GM20000 (cell line): ENCODE results near the gene EPHA3.

Source experiments
- DNase-seq: peaks from one replicate; pipeline ENCODE4 v3.0.0; 2012; ENCODE audit warnings: low spot score
- CTCF ChIP-seq: IDR thresholded peaks from 2 replicates; pipeline ENCODE4 v1.5.1; 2012; ENCODE audit warnings: mild to moderate bottlenecking, control low read depth; ENCODE audit errors: extremely low read depth, missing control alignments

EPHA3 gene

GRCh38 chr3:89395456-89395855, 288.0 kb downstream of the EPHA3 start:
- no peak for TF ChIP-seq CTCF
- DNase-seq: no peak

- no peak for TF ChIP-seq CTCF
- DNase-seq: no peak
These were observed 288.6 kb downstream of the EPHA3 start for GRCh38 chr3:89395996-89396395.

- no peak for DNase-seq
- TF ChIP-seq CTCF: no peak
These were observed 294.6 kb downstream of the EPHA3 start for GRCh38 chr3:89402051-89402450.

DNA sequence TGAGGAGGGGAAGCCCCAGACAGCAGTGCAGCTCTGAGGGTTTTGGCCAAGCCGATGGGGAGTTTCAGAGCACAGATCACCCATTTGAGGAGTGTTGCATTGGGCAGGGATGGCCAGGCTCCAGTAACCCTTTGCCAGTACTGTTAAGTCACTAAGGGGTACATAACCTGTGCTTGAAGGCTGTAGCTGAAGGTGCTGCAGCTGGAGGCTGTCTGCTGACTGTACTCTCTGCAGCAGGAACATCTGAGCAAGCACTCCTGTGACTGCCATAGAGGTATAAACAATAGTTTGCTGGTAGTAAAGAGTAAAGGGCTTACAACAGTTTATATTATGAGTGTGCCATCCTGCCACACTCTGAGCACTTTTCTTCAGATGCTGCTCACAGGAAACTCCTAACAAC, 297.8 kb downstream of the EPHA3 start:
- TF ChIP-seq CTCF: no peak
- DNase-seq: no peak

DNA sequence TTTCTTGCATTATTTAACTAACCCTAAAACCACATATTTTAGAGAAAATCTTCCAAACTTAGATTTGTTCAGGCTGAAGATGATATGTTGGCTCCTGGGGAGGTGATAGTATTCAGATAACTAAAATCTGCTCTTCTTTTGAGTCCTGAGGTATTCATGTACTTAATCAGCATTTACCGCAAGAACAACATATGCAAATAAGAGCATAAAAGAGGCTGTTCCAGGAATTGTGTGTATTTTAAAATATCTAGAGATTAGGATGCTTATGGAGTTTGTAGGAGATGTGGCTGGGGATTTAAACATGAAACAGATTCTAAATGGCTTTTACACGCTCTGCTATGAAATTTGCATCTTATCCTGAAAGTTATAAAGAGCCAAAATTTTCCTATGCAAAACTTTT, 298.2 kb downstream of the EPHA3 start:
- no peak for TF ChIP-seq CTCF
- no peak for DNase-seq

DNA sequence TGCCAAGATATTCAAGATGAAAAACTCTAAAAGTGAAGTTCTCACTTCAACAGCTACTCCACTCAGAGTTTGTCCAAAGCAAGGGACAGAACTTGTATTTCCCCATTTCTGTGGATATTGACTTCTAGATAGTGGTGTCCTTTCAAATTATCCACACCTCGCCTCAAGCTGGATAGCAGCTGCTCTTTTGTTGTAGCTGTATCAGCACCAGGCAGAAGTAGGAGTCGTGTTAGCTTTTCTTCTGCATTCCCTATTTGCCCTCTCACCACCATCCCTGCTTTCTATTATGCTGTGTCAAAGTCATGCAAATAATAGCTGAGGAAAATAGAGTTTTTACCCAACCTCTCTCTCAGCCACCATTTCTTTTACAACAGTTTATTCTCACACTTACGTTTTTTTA, 303.8 kb downstream of the EPHA3 start:
- no peak for TF ChIP-seq CTCF
- no peak for DNase-seq

DNA sequence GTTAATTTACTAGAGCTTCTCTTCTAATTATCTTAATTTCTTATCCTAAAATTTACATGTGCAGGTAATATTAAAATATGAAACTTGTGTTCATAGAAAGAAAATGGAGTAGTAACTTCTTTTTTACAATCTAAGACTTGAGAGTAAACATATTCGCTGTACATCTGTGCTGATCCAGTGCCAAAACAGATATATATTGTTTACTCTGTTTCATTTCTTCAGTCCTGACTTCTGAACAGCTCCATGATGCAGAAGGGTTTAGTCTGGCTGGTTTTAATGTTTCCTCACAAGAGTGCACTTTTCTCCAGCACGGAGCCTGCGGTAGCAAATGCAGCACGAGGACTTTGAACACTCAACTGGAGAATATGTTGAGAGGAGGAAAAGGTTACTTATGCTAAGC, 306.8 kb downstream of the EPHA3 start:
- no peak for DNase-seq
- no peak for TF ChIP-seq CTCF
